ENCODE data around the gene MGAT5B. TPM values are rescaled to one million over a fixed set of nuclear protein-coding genes. Genes with fewer than 3 reads are reported as not detected.

MGAT5B gene
- total and polyA plus RNA-seq, 10 of the 15 experiments (the other 5 are each of a cell fraction or from before 2014, with no cell fraction given), result 0.13 TPM; not detected in 9

GRCh38 chr17:76943202-76943601, 75.0 kb downstream of the MGAT5B start:
- RAD21 ChIA-PET (ENCODE audit: unreplicated experiment), result no interaction called here
- H3K79me2 ChIP-seq (ENCODE audit: control insufficient read depth, insufficient read depth, low read length), result no peaks in the 10 kb centered on the region
- SMC1A ChIA-PET (ENCODE audit: uncharacterized antibody, unreplicated experiment), result interaction anchor here (1.2 kb wide), 1 partner anchor 32 kb away, joined by 3 read pairs; no protein-coding TSS in a partner anchor

GRCh38 chr17:76943781-76944213, 75.6 kb downstream of the MGAT5B start:
- no peak overlapping the region for H3K27ac ChIP-seq (ENCODE audit: control insufficient read depth, insufficient read depth)
- FAIRE-seq (no peak), DNase-seq (ENCODE audit: low read depth, low spot score) (no peak), ATAC-seq (no peak)
- no peak overlapping the region for H3K4me2 ChIP-seq (ENCODE audit: control insufficient read depth, insufficient read depth)
- no peaks in the 10 kb centered on the region for H3K36me3 ChIP-seq (ENCODE audit: control insufficient read depth in 2 of 2, insufficient read depth in 2 of 2, low read length in 1 of 2)
- no peak overlapping the region for H2AFZ ChIP-seq (ENCODE audit: control insufficient read depth, low read depth, low read length)
- SMC1A ChIA-PET (ENCODE audit: uncharacterized antibody, unreplicated experiment), result no interaction called here
- no peaks in the 10 kb centered on the region for H4K20me1 ChIP-seq (ENCODE audit: control insufficient read depth, insufficient read depth)
- in situ Hi-C loops (cut with MboI), result no loop called here
- no peaks in the 10 kb centered on the region for H3K79me2 ChIP-seq (ENCODE audit: control insufficient read depth, insufficient read depth, low read length)
- POLR2A ChIA-PET, result no interaction called here
- no peak overlapping the region for H3K9ac ChIP-seq (ENCODE audit: control insufficient read depth, insufficient read depth, low read length)
- H3K9me3 ChIP-seq (replicated peaks; ENCODE audit: control insufficient read depth, insufficient read depth, low read length), result no peaks in the 10 kb centered on the region
- no peaks in the 10 kb centered on the region; a peak in 1 of 4 replicates for H3K27me3 ChIP-seq (replicated peaks in 1 of 2; ENCODE audit: control insufficient read depth in 2 of 2, insufficient read depth in 2 of 2, low read length in 1 of 2)
- BruUV-seq (replicated peaks), result no TSS peak
- no peak overlapping the region for H3K4me3 ChIP-seq
- CTCF ChIA-PET, result no interaction called here
- intact Hi-C loops (cut with micrococcal nuclease; ENCODE audit: unreplicated experiment), result no loop called here
- 53% methylated on average over 9 of the region's 9 CpGs for WGBS (ENCODE audit: insufficient coverage, insufficient replicate concordance, low lambda C conversion rate, missing lambda C conversion rate)
- RAD21 ChIA-PET (ENCODE audit: unreplicated experiment), result no interaction called here
- no peaks in the 10 kb centered on the region for H3K4me1 ChIP-seq (ENCODE audit: control insufficient read depth, insufficient read depth, low read length)
- TF ChIP-seq SMC3 (IDR thresholded peaks at IDR 0.05; ENCODE audit: borderline replicate concordance, low read length) (no peak), HDAC6 (IDR thresholded peaks at IDR 0.05; ENCODE audit: unreplicated experiment) (no peak), ZBTB33 (IDR thresholded peaks at IDR 0.05) (no peak), REST (IDR thresholded peaks at IDR 0.05; ENCODE audit: low read depth, low read length) (no peak), NBN (IDR thresholded peaks at IDR 0.05) (no peak)

More at GRCh38 chr17:76943202-76943601, 75.0 kb downstream of the MGAT5B start:
- Histone ChIP-seq H3K4me1 (ENCODE audit: control insufficient read depth, insufficient read depth, low read length) (no peaks in the 10 kb centered on the region), H3K9me3 (replicated peaks; ENCODE audit: control insufficient read depth, insufficient read depth, low read length) (no peaks in the 10 kb centered on the region), H3K9ac (ENCODE audit: control insufficient read depth, insufficient read depth, low read length) (no peak overlapping the region), H3K27me3 (replicated peaks in 1 of 2; ENCODE audit: control insufficient read depth in 2 of 2, insufficient read depth in 2 of 2, low read length in 1 of 2) (no peaks in the 10 kb centered on the region; a peak in 1 of 4 replicates), H2AFZ (ENCODE audit: control insufficient read depth, low read depth, low read length) (no peak overlapping the region), H4K20me1 (ENCODE audit: control insufficient read depth, insufficient read depth) (no peaks in the 10 kb centered on the region), H3K36me3 (ENCODE audit: control insufficient read depth in 2 of 2, insufficient read depth in 2 of 2, low read length in 1 of 2) (no peaks in the 10 kb centered on the region), H3K4me3 (no peak overlapping the region), H3K27ac (ENCODE audit: control insufficient read depth, insufficient read depth) (no peak overlapping the region), H3K4me2 (ENCODE audit: control insufficient read depth, insufficient read depth) (no peak overlapping the region)
- FAIRE-seq (no peak), ATAC-seq (no peak), DNase-seq (ENCODE audit: low read depth, low spot score) (no peak)
- in situ Hi-C loops (cut with MboI) (no loop called here), intact Hi-C loops (cut with micrococcal nuclease; ENCODE audit: unreplicated experiment) (no loop called here)
- ChIA-PET POLR2A (no interaction called here), CTCF (no interaction called here)
- 39% methylated on average over 7 of the region's 7 CpGs for WGBS (ENCODE audit: insufficient coverage, insufficient replicate concordance, low lambda C conversion rate, missing lambda C conversion rate)
- no TSS peak for BruUV-seq (replicated peaks)
- TF ChIP-seq IKZF2 (IDR thresholded peaks at IDR 0.05), result no peak
- no peak for TF ChIP-seq TARDBP (IDR thresholded peaks at IDR 0.05; ENCODE audit: borderline replicate concordance)
- no peak for TF ChIP-seq MXI1 (IDR thresholded peaks at IDR 0.05; ENCODE audit: low read depth, low read length)
- no peak for TF ChIP-seq CBX3 (IDR thresholded peaks at IDR 0.05; ENCODE audit: borderline replicate concordance, low read depth)
- no peak for TF ChIP-seq FOXK2 (IDR thresholded peaks at IDR 0.05)
- no peak for TF ChIP-seq SMC3 (IDR thresholded peaks at IDR 0.05; ENCODE audit: borderline replicate concordance, low read length)
- no peak for TF ChIP-seq BHLHE40 (IDR thresholded peaks at IDR 0.05; ENCODE audit: borderline replicate concordance in 1 of 2, low read depth in 2 of 2, low read length in 1 of 2)
- TF ChIP-seq PML (IDR thresholded peaks at IDR 0.05; ENCODE audit: low read length), result no peak
- no peak for TF ChIP-seq ZNF622 (IDR thresholded peaks at IDR 0.05)
- no peak for TF ChIP-seq NRF1 (conservative IDR thresholded peaks at IDR 0.05; ENCODE audit: low read depth, low read length)
- no peak for TF ChIP-seq SPI1 (IDR thresholded peaks at IDR 0.05; ENCODE audit: borderline replicate concordance, insufficient read depth, low read depth, low read length)
- no peak for TF ChIP-seq STAT3 (IDR thresholded peaks at IDR 0.05; ENCODE audit: low read depth, low read length)
